Measurements from ENCODE around the gene KPNA6. TPM values are rescaled to one million over a fixed set of nuclear protein-coding genes. Genes with fewer than 3 reads are reported as not detected.

KPNA6 gene
- total and polyA plus RNA-seq, 4 experiments from 2014 or later, result 25.4 to 62.5 (median 42.9) TPM

- no peaks in the 10 kb centered on the region for H3K27me3 Mint-ChIP-seq
Measured at GRCh38 chr1:32068957-32069588, 38.8 kb upstream of the KPNA6 start.

GRCh38 chr1:32071758-32072621 is 35.9 kb upstream of the KPNA6 start:
- DNase-seq, result no peak
- Histone ChIP-seq H3K27me3 (ENCODE audit: insufficient read depth, low read length) (no peaks in the 10 kb centered on the region), H3K4me1 (ENCODE audit: insufficient read depth, low read length) (peaks cover 38% of the 10 kb centered on the region), H3K36me3 (ENCODE audit: insufficient read depth, low read length) (peaks cover 8% of the 10 kb centered on the region), H3K4me3 (ENCODE audit: low read length in 2 of 2) (peak overlapping the region; percentile 95), H3K27ac (ENCODE audit: low read depth, low read length) (peak overlapping the region; percentile 73), H3K9me3 (ENCODE audit: control insufficient read depth in 1 of 2, low read length in 2 of 2) (no peaks in the 10 kb centered on the region)
- peaks cover 26 to 52% (median 37%) of the 10 kb centered on the region in 4 donors for H3K4me1 Mint-ChIP-seq
- peaks cover 1 to 19% of the 10 kb centered on the region in 2 donors for H3K36me3 Mint-ChIP-seq
- no peaks in the 10 kb centered on the region for H3K27me3 Mint-ChIP-seq
- H3K9me3 Mint-ChIP-seq, result peaks cover 0 to 5% (median 0%) of the 10 kb centered on the region in 8 donors
- ChIA-PET CTCF (ENCODE audit: partially characterized antibody) (interaction anchor here (1.0 to 4.2 kb wide), 5 partner anchors 19 to 250 kb away, joined by 3 to 32 read pairs (median 6); partner anchors contain the start of gene KPNA6), POLR2A (ENCODE audit: partially characterized antibody) (interaction anchor here (0.9 to 3.3 kb wide), 34 partner anchors 9 to 579 kb away, joined by 3 to 63 read pairs (median 6); partner anchors contain the start of genes BSDC1, IQCC, KHDRBS1 and KPNA6)
- H3K4me3 Mint-ChIP-seq, result peak overlapping the region; percentile 84 to 98 (median 92)
- H3K27ac Mint-ChIP-seq, result peak overlapping the region; percentile 80 to 99 (median 97)
- intact Hi-C loops (cut with micrococcal nuclease), result loop anchor here (1.0 to 10.0 kb wide), 4 partner anchors 35 to 323 kb away; partner anchors contain the start of genes BSDC1, CCDC28B, DCDC2B and IQCC

More at GRCh38 chr1:32068957-32069588, 38.8 kb upstream of the KPNA6 start:
- Histone ChIP-seq H3K36me3 (ENCODE audit: insufficient read depth, low read length) (no peaks in the 10 kb centered on the region), H3K27ac (ENCODE audit: low read depth, low read length) (no peak overlapping the region), H3K4me3 (ENCODE audit: low read length in 2 of 2) (no peak overlapping the region), H3K27me3 (ENCODE audit: insufficient read depth, low read length) (no peaks in the 10 kb centered on the region), H3K9me3 (ENCODE audit: control insufficient read depth in 1 of 2, low read length in 2 of 2) (no peaks in the 10 kb centered on the region), H3K4me1 (ENCODE audit: insufficient read depth, low read length) (peaks cover 36% of the 10 kb centered on the region)
- peaks cover 21 to 47% (median 30%) of the 10 kb centered on the region in 4 donors for H3K4me1 Mint-ChIP-seq
- H3K27ac Mint-ChIP-seq, result peak overlapping the region in 1 of 7 donors; percentile 13
- DNase-seq, result no peak
- ChIA-PET POLR2A (ENCODE audit: partially characterized antibody) (interaction anchor here (0.7 kb wide), 1 partner anchor 255 kb away, joined by 3 read pairs; no protein-coding TSS in a partner anchor), CTCF (ENCODE audit: partially characterized antibody) (no interaction called here)
- H3K9me3 Mint-ChIP-seq, result peaks cover 0 to 5% (median 0%) of the 10 kb centered on the region in 8 donors
- intact Hi-C loops (cut with micrococcal nuclease), result no loop called here
- peaks cover 0 to 5% of the 10 kb centered on the region in 2 donors for H3K36me3 Mint-ChIP-seq
- peak overlapping the region in 1 of 8 donors; percentile 11 for H3K4me3 Mint-ChIP-seq

- Histone ChIP-seq H3K27ac (ENCODE audit: low read depth, low read length) (peak within 1 kb of the TSS; percentile 73), H3K9me3 (ENCODE audit: control insufficient read depth in 1 of 2, low read length in 2 of 2) (no peaks in the 10 kb centered on the region), H3K27me3 (ENCODE audit: insufficient read depth, low read length) (no peaks in the 10 kb centered on the region), H3K4me3 (ENCODE audit: low read length in 2 of 2) (peak within 1 kb of the TSS; percentile 95), H3K36me3 (ENCODE audit: insufficient read depth, low read length) (peaks cover 16% of the 10 kb centered on the region), H3K4me1 (ENCODE audit: insufficient read depth, low read length) (peaks cover 35% of the 10 kb centered on the region)
- no peaks in the 10 kb centered on the region for H3K27me3 Mint-ChIP-seq
- intact Hi-C loops (cut with micrococcal nuclease), result loop anchor here (1.0 to 10.0 kb wide), 4 partner anchors 35 to 322 kb away; partner anchors contain the start of genes BSDC1, CCDC28B, DCDC2B and IQCC
- H3K36me3 Mint-ChIP-seq, result peaks cover 9 to 26% of the 10 kb centered on the region in 2 donors
- H3K4me3 Mint-ChIP-seq, result peak within 1 kb of the TSS; percentile 84 to 98 (median 92)
- H3K4me1 Mint-ChIP-seq, result peaks cover 26 to 52% (median 41%) of the 10 kb centered on the region in 4 donors
- peaks cover 0 to 5% (median 0%) of the 10 kb centered on the region in 8 donors for H3K9me3 Mint-ChIP-seq
- ChIA-PET POLR2A (ENCODE audit: partially characterized antibody) (interaction anchor here (0.6 to 3.3 kb wide), 41 partner anchors 9 to 578 kb away, joined by 3 to 63 read pairs (median 5); partner anchors contain the start of genes BSDC1, HDAC1, IQCC and KHDRBS1), CTCF (ENCODE audit: partially characterized antibody) (interaction anchor here (1.0 to 4.2 kb wide), 7 partner anchors 10 to 249 kb away, joined by 3 to 32 read pairs (median 5); partner anchors contain the start of gene KPNA6)
- H3K27ac Mint-ChIP-seq, result peak within 1 kb of the TSS; percentile 80 to 99 (median 97)
- DNase-seq, result peak; percentile 94 to 97 (median 96)
Measured at GRCh38 chr1:32072622-32073298, 35.1 kb upstream of the KPNA6 start, which contains the start of gene TMEM39B. TSS of gene TMEM39B (plus strand) at chr1:32072939. CDS start at chr1:32073048, 109 bp downstream.

- Mint-ChIP-seq H3K27me3 (no peaks in the 10 kb centered on the region), H3K4me3 (peak overlapping the region; percentile 84 to 98 (median 92)), H3K27ac (peak overlapping the region; percentile 80 to 99 (median 97)), H3K4me1 (peaks cover 26 to 52% (median 41%) of the 10 kb centered on the region in 4 donors), H3K36me3 (peaks cover 9 to 32% of the 10 kb centered on the region in 2 donors), H3K9me3 (peaks cover 0 to 5% (median 0%) of the 10 kb centered on the region in 8 donors)
- Histone ChIP-seq H3K4me3 (ENCODE audit: low read length in 2 of 2) (peak overlapping the region; percentile 65 to 95), H3K27ac (ENCODE audit: low read depth, low read length) (peak overlapping the region; percentile 73), H3K4me1 (ENCODE audit: insufficient read depth, low read length) (peaks cover 35% of the 10 kb centered on the region), H3K36me3 (ENCODE audit: insufficient read depth, low read length) (peaks cover 21% of the 10 kb centered on the region), H3K27me3 (ENCODE audit: insufficient read depth, low read length) (no peaks in the 10 kb centered on the region), H3K9me3 (ENCODE audit: control insufficient read depth in 1 of 2, low read length in 2 of 2) (no peaks in the 10 kb centered on the region)
- POLR2A ChIA-PET (ENCODE audit: partially characterized antibody), result interaction anchor here (0.6 to 3.3 kb wide), 40 partner anchors 8 to 578 kb away, joined by 3 to 63 read pairs (median 5); partner anchors contain the start of genes BSDC1, HDAC1, IQCC and KHDRBS1
- peak in 1 of 5 donors; percentile 91 for DNase-seq
- CTCF ChIA-PET (ENCODE audit: partially characterized antibody), result interaction anchor here (1.0 to 4.2 kb wide), 9 partner anchors 10 to 248 kb away, joined by 3 to 32 read pairs (median 5); partner anchors contain the start of gene KPNA6
- intact Hi-C loops (cut with micrococcal nuclease), result loop anchor here (2.0 to 10.0 kb wide), 2 partner anchors 131 to 321 kb away; partner anchors contain the start of genes BSDC1, CCDC28B, DCDC2B and IQCC
Measured at GRCh38 chr1:32073299-32074229, 34.3 kb upstream of the KPNA6 start.

- no peak overlapping the region for H3K27ac ChIP-seq (ENCODE audit: low read depth, low read length)
- Mint-ChIP-seq H3K4me1 (peaks cover 26 to 51% (median 37%) of the 10 kb centered on the region in 4 donors), H3K27me3 (no peaks in the 10 kb centered on the region), H3K4me3 (peak overlapping the region in 7 of 8 donors; percentile 13 to 89 (median 44)), H3K9me3 (peaks cover 0 to 5% (median 0%) of the 10 kb centered on the region in 8 donors), H3K27ac (peak overlapping the region in 5 of 7 donors; percentile 20 to 80 (median 74)), H3K36me3 (peaks cover 9 to 37% of the 10 kb centered on the region in 2 donors)
- no peaks in the 10 kb centered on the region for H3K9me3 ChIP-seq (ENCODE audit: control insufficient read depth in 1 of 2, low read length in 2 of 2)
- H3K36me3 ChIP-seq (ENCODE audit: insufficient read depth, low read length), result peaks cover 21% of the 10 kb centered on the region
- peaks cover 35% of the 10 kb centered on the region for H3K4me1 ChIP-seq (ENCODE audit: insufficient read depth, low read length)
- no peak for DNase-seq
- POLR2A ChIA-PET (ENCODE audit: partially characterized antibody), result interaction anchor here (0.8 to 3.3 kb wide), 5 partner anchors 9 to 281 kb away, joined by 3 to 48 read pairs (median 4); partner anchors contain the start of genes KHDRBS1 and KPNA6
- no peaks in the 10 kb centered on the region for H3K27me3 ChIP-seq (ENCODE audit: insufficient read depth, low read length)
- H3K4me3 ChIP-seq (ENCODE audit: low read length in 2 of 2), result no peak overlapping the region
- CTCF ChIA-PET (ENCODE audit: partially characterized antibody), result interaction anchor here (0.8 to 4.2 kb wide), 3 partner anchors 18 to 285 kb away, joined by 3 to 32 read pairs (median 6); partner anchors contain the start of gene KPNA6
- intact Hi-C loops (cut with micrococcal nuclease), result loop anchor here (10.0 kb wide), 1 partner anchor 130 kb away; the partner anchor contains the start of genes CCDC28B, DCDC2B and IQCC
Measured at GRCh38 chr1:32074841-32075240, 33.0 kb upstream of the KPNA6 start.
